IMR-90 (cell line): ENCODE results near the gene LRRK2. TPM values are rescaled to one million over a fixed set of nuclear protein-coding genes. Genes with fewer than 3 reads are reported as not detected.
A peak's percentile ranks its signal among the peaks of the same experiment; 100 is the strongest.

Experiments used
- ATAC-seq: fragments of 200-7000 bp; cut with Tn5 transposase; 2 replicates; pipeline ENCODE4 v1.9.1; 2020; ENCODE audit warnings: low read depth, mild to moderate bottlenecking, moderate library complexity
- BruUV-seq: library from RNA; stranded (reverse); fragments of 400-500 nt; replicated peaks from 2 replicates; lab custom pipeline; 2021; lab: Mats Ljungman, UMichigan
- CTCF ChIA-PET: fragments of 300-600 bp; formaldehyde crosslinking; extraction: SDS; loops from one replicate; lab custom pipeline; 2021; ENCODE audit warnings: antibody characterized with exemption; lab: Yijun Ruan, JAX
- POLR2A ChIA-PET: fragments of 300-600 bp; sonication (Branson Sonifier 250); formaldehyde crosslinking; loops from one replicate; lab custom pipeline; 2022; ENCODE audit warnings: antibody characterized with exemption; ENCODE audit not compliant: unreplicated experiment; lab: Charles Lee
- DNase-seq: peaks from one replicate; pipeline ENCODE4 v3.0.0; 2013
- H2AFZ ChIP-seq: replicated peaks from 2 replicates; pipeline ENCODE3; 2013; ENCODE audit warnings: low read length, mild to moderate bottlenecking; ENCODE audit not compliant: poor library complexity
- H2AK5ac ChIP-seq: 2 replicates; pipeline ENCODE4 v1.6.1; 2013; ENCODE audit warnings: low read depth, low read length, inconsistent platforms
- H2AK9ac ChIP-seq: replicated peaks from 2 replicates; pipeline ENCODE3; 2013; ENCODE audit warnings: mild to moderate bottlenecking, low read depth, low read length, moderate library complexity; ENCODE audit not compliant: poor library complexity
- H2BK120ac ChIP-seq: 2 replicates; pipeline ENCODE4 v1.6.1; 2013; ENCODE audit warnings: low read depth, low read length, inconsistent platforms
- H2BK15ac ChIP-seq: 3 replicates; pipeline ENCODE4 v1.6.1; 2013; ENCODE audit warnings: low read depth, low read length, inconsistent platforms
- H2BK20ac ChIP-seq: 2 replicates; pipeline ENCODE4 v1.6.1; 2013; ENCODE audit warnings: low read depth, mild to moderate bottlenecking, inconsistent platforms, low read length, moderate library complexity
- H2BK5ac ChIP-seq: 2 replicates; pipeline ENCODE4 v1.6.1; 2013; ENCODE audit warnings: mild to moderate bottlenecking, low read depth, low read length, inconsistent platforms; ENCODE audit not compliant: poor library complexity, severe bottlenecking
- H3K14ac ChIP-seq: replicated peaks from 2 replicates; pipeline ENCODE4 v1.6.1; 2013; ENCODE audit warnings: low read depth, low read length, inconsistent platforms
- H3K18ac ChIP-seq: 2 replicates; pipeline ENCODE4 v1.6.1; 2013; ENCODE audit warnings: low read depth, low read length, control low read depth
- H3K23ac ChIP-seq: 2 replicates; pipeline ENCODE4 v1.6.1; 2013; ENCODE audit warnings: low read depth, low read length, inconsistent platforms
- H3K27ac ChIP-seq: 2 replicates; pipeline ENCODE4 v1.5.1; 2013; ENCODE audit warnings: mild to moderate bottlenecking, control low read depth, low read length; ENCODE audit not compliant: insufficient read depth
- H3K27me3 ChIP-seq: 2 replicates; pipeline ENCODE4 v1.6.1; 2013; ENCODE audit warnings: low read length; ENCODE audit not compliant: control insufficient read depth, insufficient read depth
- H3K36me3 ChIP-seq: 2 replicates; pipeline ENCODE4 v1.6.1; 2013; ENCODE audit warnings: low read length, mixed read lengths; ENCODE audit not compliant: control insufficient read depth, insufficient read depth
- H3K4ac ChIP-seq: 2 replicates; pipeline ENCODE4 v1.6.1; 2013; ENCODE audit warnings: low read depth, low read length, inconsistent platforms
- H3K4me1 ChIP-seq: 2 replicates; pipeline ENCODE4 v1.6.1; 2013; ENCODE audit warnings: low read length, mixed read lengths; ENCODE audit not compliant: control insufficient read depth, insufficient read depth
- H3K4me2 ChIP-seq: 2 replicates; pipeline ENCODE4 v1.6.1; 2013; ENCODE audit warnings: low read depth, mild to moderate bottlenecking, control low read depth, low read length, moderate library complexity
- H3K4me3 ChIP-seq: 2 replicates; pipeline ENCODE4 v1.5.1; 2013; ENCODE audit warnings: low read depth, mild to moderate bottlenecking, control low read depth, low read length, moderate library complexity; ENCODE audit not compliant: insufficient read depth
- H3K56ac ChIP-seq: 2 replicates; pipeline ENCODE4 v1.6.1; 2013; ENCODE audit warnings: low read length, inconsistent platforms; ENCODE audit not compliant: insufficient read depth; ENCODE audit errors: extremely low read depth
- H3K79me1 ChIP-seq, 2 experiments: 2 replicates each; pipeline ENCODE4 v1.6.1; 2013; ENCODE audit warnings: low read length in 2 of 2, inconsistent platforms in 1 of 2, low read depth in 1 of 2
- H3K9ac ChIP-seq: 2 replicates; pipeline ENCODE4 v1.6.1; 2013; ENCODE audit warnings: low read depth, low read length, control low read depth
- H3K9me1 ChIP-seq: 2 replicates; pipeline ENCODE4 v1.6.1; 2013; ENCODE audit warnings: low read length, inconsistent platforms; ENCODE audit not compliant: insufficient read depth
- H3K9me3 ChIP-seq: 2 replicates; pipeline ENCODE4 v1.6.1; 2013; ENCODE audit warnings: low read length; ENCODE audit not compliant: control insufficient read depth, insufficient read depth
- H4K20me1 ChIP-seq: 2 replicates; pipeline ENCODE4 v1.6.1; 2013; ENCODE audit warnings: low read length, inconsistent platforms; ENCODE audit not compliant: insufficient read depth
- H4K5ac ChIP-seq: 2 replicates; pipeline ENCODE4 v1.6.1; 2013; ENCODE audit warnings: mild to moderate bottlenecking, low read depth, low read length, control low read depth
- H4K8ac ChIP-seq, 2 experiments: 2 replicates each; pipeline ENCODE4 v1.6.1; 2013; ENCODE audit warnings: low read depth in 2 of 2, low read length in 2 of 2, control low read depth in 1 of 2, inconsistent platforms in 1 of 2
- H4K91ac ChIP-seq: 2 replicates; pipeline ENCODE4 v1.6.1; 2013; ENCODE audit warnings: low read depth, low read length, inconsistent platforms; ENCODE audit not compliant: insufficient read depth
- CHD1 ChIP-seq: IDR thresholded peaks from 2 replicates; pipeline ENCODE4 v1.6.1; 2012; ENCODE audit warnings: low read depth, low read length, improper control_type of control experiment
- CTCF ChIP-seq: conservative IDR thresholded peaks from 2 replicates; pipeline ENCODE4 v1.5.1; 2012; ENCODE audit warnings: mild to moderate bottlenecking, low read depth, low read length, improper control_type of control experiment
- POLR2A ChIP-seq: IDR thresholded peaks from 2 replicates; pipeline ENCODE4 v1.6.1; 2012; ENCODE audit warnings: mild to moderate bottlenecking, low read depth, low read length
- RAD21 ChIP-seq: IDR thresholded peaks from 2 replicates; pipeline ENCODE4 v1.6.1; 2012; ENCODE audit warnings: low read length, improper control_type of control experiment
- RCOR1 ChIP-seq: IDR thresholded peaks from 2 replicates; pipeline ENCODE4 v1.6.1; 2012; ENCODE audit warnings: mild to moderate bottlenecking, low read length, improper control_type of control experiment; ENCODE audit not compliant: insufficient replicate concordance
- SMC3 ChIP-seq: fragments of 150-350 bp; IDR thresholded peaks from 2 replicates; pipeline ENCODE4 v1.6.1; 2016; ENCODE audit warnings: low read depth, mild to moderate bottlenecking, antibody characterized with exemption, low read length, moderate library complexity
- WGBS, 2 experiments: methylation state at CpG; one replicate each; pipeline versions ENCODE4 v1.1.5 to v1.1.7; 2013; ENCODE audit warnings: missing lambda C conversion rate in 2 of 2; ENCODE audit not compliant: insufficient read length in 1 of 2; ENCODE audit errors: extremely low coverage in 2 of 2; 5-methylcytosine and 5-hydroxymethylcytosine counted together
- dilution Hi-C: fragments of 300-500 bp; cut with HindIII; formaldehyde crosslinking; loops from one replicate; pipeline ENCODE4 v1.14.3; 2018; ENCODE audit warnings: low sequenced_read_pairs; ENCODE audit not compliant: unreplicated experiment
- in situ Hi-C: fragments of 300-500 bp; cut with MboI; formaldehyde crosslinking; loops from 3 replicates; pipeline ENCODE4 v1.14.3; 2019; ENCODE audit warnings: low sequenced_read_pairs, inconsistent platforms, mixed read lengths
- intact Hi-C: fragments of 100-400 bp; cut with micrococcal nuclease; formaldehyde crosslinking; loops from 2 replicates; pipeline ENCODE4 v1.10.0; 2022
- polyA plus RNA-seq, 3 experiments: library from polyadenylated mRNA; depleted of rRNA; stranded (reverse); fragments of >200 nt; gene quantifications; 2 replicates each; pipeline ENCODE4 v1.2.3, GENCODE V29; 2012; ENCODE audit warnings: low replicate concordance in 1 of 3
- total RNA-seq: library from RNA; depleted of rRNA; stranded (reverse); fragments of >200 nt; gene quantifications from 2 replicates; pipeline ENCODE4 v1.2.3, GENCODE V29; 2012

LRRK2 gene
- total and polyA plus RNA-seq, 2 of the 4 experiments (the other 2 are of a cell fraction) = 0.17 to 0.54 TPM

- no peaks in the 10 kb centered on the region for H3K79me1 ChIP-seq
- no peak overlapping the region for H3K4me3 ChIP-seq
- dilution Hi-C loops = no loop called here
- H3K56ac ChIP-seq = no peak overlapping the region
- no peak overlapping the region for H4K8ac ChIP-seq
- H3K18ac ChIP-seq = no peak overlapping the region
- in situ Hi-C loops = no loop called here
- no peak overlapping the region for H3K4me2 ChIP-seq
- no peak overlapping the region for H3K27ac ChIP-seq
- no peak for TF ChIP-seq POLR2A
- no peak for TF ChIP-seq RCOR1
- peak; percentile 32; the same call in 1 of the 2 replicates for TF ChIP-seq CTCF
- TF ChIP-seq CHD1 = no peak
- no peak for TF ChIP-seq SMC3
- TF ChIP-seq RAD21 = no peak
- H3K36me3 ChIP-seq = no peaks in the 10 kb centered on the region
- no peaks in the 10 kb centered on the region for H3K4me1 ChIP-seq
- H2AK5ac ChIP-seq = no peak overlapping the region
- ChIA-PET CTCF (interaction anchor here (0.5 kb wide), 1 partner anchor 23 kb away, joined by 6 read pairs; no protein-coding TSS in a partner anchor), POLR2A (no interaction called here)
- intact Hi-C loops = no loop called here
- no peak overlapping the region for H2AFZ ChIP-seq
- DNase-seq (peak; percentile 4), ATAC-seq (no peak)
- no peak overlapping the region for H3K4ac ChIP-seq
- no peak overlapping the region for H2BK20ac ChIP-seq
- H2BK5ac ChIP-seq = no peak overlapping the region
- WGBS, 2 experiments = no CpG with 5 or more reads among the region's 5 CpGs
- H2BK120ac ChIP-seq = no peak overlapping the region
- no peak overlapping the region for H3K23ac ChIP-seq
- no peaks in the 10 kb centered on the region for H4K20me1 ChIP-seq
- no peaks in the 10 kb centered on the region for H3K27me3 ChIP-seq
- no peak overlapping the region for H4K5ac ChIP-seq
- H2BK15ac ChIP-seq = no peak overlapping the region
- H3K9ac ChIP-seq = no peak overlapping the region
- H4K91ac ChIP-seq = no peak overlapping the region
- no peaks in the 10 kb centered on the region for H3K9me3 ChIP-seq
- H2AK9ac ChIP-seq = no peak overlapping the region
- H3K14ac ChIP-seq = no peak overlapping the region
- no peaks in the 10 kb centered on the region for H3K9me1 ChIP-seq
- no TSS peak for BruUV-seq
Measured at GRCh38 chr12:40325349-40325960, 100.7 kb downstream of the LRRK2 start.
